Cardiac fibroblast (primary cell): ENCODE measurements around the gene ZSCAN29.

Experiments
- DNase-seq, 2 donors: peaks; one replicate each; pipeline versions ENCODE4 v3.0.0 to v3.0.0-alpha.2; 2010; ENCODE audit warnings: low read depth in 2 of 2
- H3K4me3 ChIP-seq, 2 donors: replicated peaks in 1 of 2; 1 replicate in 1 of 2; 2 replicates in 1 of 2; pipeline ENCODE4 v1.5.1; 2011; ENCODE audit warnings: low read depth in 2 of 2, low read length in 2 of 2, mild to moderate bottlenecking in 2 of 2, moderate library complexity in 1 of 2
- TF ChIP-seq, protein P1 (sequence below): IDR thresholded peaks from one replicate; pipeline ENCODE4 v1.5.1; 2011; ENCODE audit warnings: low read depth, mild to moderate bottlenecking, low read length, inconsistent platforms

The ZSCAN29 gene

GRCh38 chr15:43329217-43329959 lies 41.5 kb downstream of the ZSCAN29 start:
- TF ChIP-seq, protein P1, sequence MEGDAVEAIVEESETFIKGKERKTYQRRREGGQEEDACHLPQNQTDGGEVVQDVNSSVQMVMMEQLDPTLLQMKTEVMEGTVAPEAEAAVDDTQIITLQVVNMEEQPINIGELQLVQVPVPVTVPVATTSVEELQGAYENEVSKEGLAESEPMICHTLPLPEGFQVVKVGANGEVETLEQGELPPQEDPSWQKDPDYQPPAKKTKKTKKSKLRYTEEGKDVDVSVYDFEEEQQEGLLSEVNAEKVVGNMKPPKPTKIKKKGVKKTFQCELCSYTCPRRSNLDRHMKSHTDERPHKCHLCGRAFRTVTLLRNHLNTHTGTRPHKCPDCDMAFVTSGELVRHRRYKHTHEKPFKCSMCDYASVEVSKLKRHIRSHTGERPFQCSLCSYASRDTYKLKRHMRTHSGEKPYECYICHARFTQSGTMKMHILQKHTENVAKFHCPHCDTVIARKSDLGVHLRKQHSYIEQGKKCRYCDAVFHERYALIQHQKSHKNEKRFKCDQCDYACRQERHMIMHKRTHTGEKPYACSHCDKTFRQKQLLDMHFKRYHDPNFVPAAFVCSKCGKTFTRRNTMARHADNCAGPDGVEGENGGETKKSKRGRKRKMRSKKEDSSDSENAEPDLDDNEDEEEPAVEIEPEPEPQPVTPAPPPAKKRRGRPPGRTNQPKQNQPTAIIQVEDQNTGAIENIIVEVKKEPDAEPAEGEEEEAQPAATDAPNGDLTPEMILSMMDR: no peak
- DNase-seq: peak in 1 of 2 donors; percentile 3
- H3K4me3 ChIP-seq: peak overlapping the region; percentile 75 to 77

GRCh38 chr15:43325039-43325684 lies 45.7 kb downstream of the ZSCAN29 start:
- no peak overlapping the region for H3K4me3 ChIP-seq
- DNase-seq: no peak
- TF ChIP-seq, protein P1: no peak

DNA sequence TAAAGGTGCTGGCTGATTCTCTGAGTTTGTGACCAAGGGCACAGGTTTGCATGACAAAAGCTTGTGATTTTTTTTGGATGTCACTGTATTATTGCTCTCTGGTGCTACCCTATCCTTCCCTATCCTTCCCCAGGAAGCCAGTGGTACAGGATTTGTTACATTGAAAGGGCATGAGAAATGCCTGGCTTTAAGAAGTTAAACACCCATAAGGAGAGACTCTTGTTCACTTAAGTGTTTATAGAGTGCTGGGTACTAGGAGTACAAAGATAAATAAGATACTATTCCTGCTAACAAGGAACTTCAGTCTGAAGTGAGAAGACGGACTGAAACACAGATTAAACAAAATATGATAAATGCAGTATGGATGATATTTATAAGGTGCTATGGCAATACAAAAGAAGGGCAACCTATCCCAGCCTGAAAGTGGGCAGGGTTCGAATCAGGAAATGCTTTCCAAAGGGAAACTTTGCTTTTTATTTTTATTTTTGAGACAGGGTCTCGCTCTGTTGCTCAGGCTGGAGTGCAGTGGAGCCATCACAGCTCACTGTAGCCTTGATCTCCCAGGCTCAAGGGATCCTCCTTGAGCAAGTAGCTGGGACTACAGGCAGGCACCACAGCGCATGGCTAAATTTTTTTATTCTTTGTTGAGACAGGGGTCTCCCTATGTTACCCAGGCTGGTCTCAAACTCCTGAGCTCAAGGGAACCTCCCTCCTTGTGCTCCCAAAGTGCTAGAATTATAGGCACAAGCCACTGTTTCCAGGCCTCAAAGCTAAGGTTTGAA lies 51.7 kb downstream of the ZSCAN29 start:
- DNase-seq: no peak
- H3K4me3 ChIP-seq: no peak overlapping the region
- TF ChIP-seq, protein P1: no peak

DNA sequence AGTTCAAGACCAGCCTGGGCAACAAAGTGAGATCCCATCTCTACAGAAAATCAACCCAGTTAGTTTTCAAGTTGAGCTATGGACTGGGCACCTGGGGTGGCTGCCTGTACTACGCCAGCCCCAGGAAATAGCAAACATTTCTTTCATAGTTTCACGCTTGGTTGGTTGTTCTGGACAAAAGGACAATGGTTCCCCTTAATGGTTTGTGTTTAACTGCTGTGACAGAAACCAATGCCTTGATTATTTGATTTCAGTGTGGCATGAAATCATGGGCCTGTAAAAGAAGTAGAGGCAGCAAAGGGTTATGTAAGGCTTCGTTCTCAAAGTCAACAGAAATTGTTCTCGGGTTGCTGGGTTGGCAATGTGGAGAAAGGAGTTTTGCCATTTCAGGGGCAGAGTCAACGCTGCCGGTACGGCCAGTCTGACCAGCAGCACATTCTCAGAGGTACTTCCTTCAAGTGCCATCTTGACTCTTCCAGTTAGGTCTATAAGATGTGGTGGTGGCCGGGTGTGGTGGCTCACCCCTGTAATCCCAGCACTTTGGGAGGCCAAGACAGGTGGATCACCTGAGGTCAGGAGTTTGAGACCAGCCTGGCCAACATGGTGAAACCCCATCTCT lies 53.2 kb downstream of the ZSCAN29 start:
- TF ChIP-seq, protein P1: no peak
- no peak overlapping the region for H3K4me3 ChIP-seq
- peak in 1 of 2 donors; percentile 5 for DNase-seq

- no peak for DNase-seq
- TF ChIP-seq, protein P1: no peak
- no peak overlapping the region for H3K4me3 ChIP-seq
Measured at GRCh38 chr15:43316971-43317346, 53.9 kb downstream of the ZSCAN29 start.
